Measurements from ENCODE around the gene DCPS. TPM values are rescaled to one million over a fixed set of nuclear protein-coding genes. Genes with fewer than 3 reads are reported as not detected.

The DCPS gene
- polyA plus RNA-seq, 1 of the 3 experiments (the other 2 are of a cell fraction): 48.1 TPM

GRCh38 chr11:126268361-126268707 lies 35.5 kb upstream of the DCPS start (continued):
- no peak for TF ChIP-seq REST (IDR thresholded peaks at IDR 0.05; ENCODE audit: low read depth, low read length)
- no peak for TF ChIP-seq FOXM1 (IDR thresholded peaks at IDR 0.05; ENCODE audit: low read depth)

GRCh38 chr11:126268708-126269579 lies 34.9 kb upstream of the DCPS start, which contains the start of the genes FOXRED1 and SRPRA:
FOXRED1 (plus strand) TSS chr11:126269154; CDS start chr11:126269207, 53 bp downstream.
SRPRA (minus strand) TSS chr11:126268895; CDS start chr11:126268804, 91 bp downstream.
- no peaks in the 10 kb centered on the region for H4K20me1 ChIP-seq (ENCODE audit: insufficient read depth)
- ChIA-PET CTCF (no interaction called here), POLR2A (interaction anchor here (1.3 to 2.7 kb wide), 3 partner anchors 13 to 35 kb away, joined by 4 to 12 read pairs (median 6); partner anchors contain the start of genes DCPS and TIRAP)
- peak within 1 kb of the TSS; percentile 89 for H3K9ac ChIP-seq
- peaks cover 46% of the 10 kb centered on the region for H3K79me2 ChIP-seq (ENCODE audit: insufficient read depth)
- peak within 1 kb of the TSS; percentile 77 for H2AFZ ChIP-seq (ENCODE audit: low read depth)
- H3K9me3 ChIP-seq: no peaks in the 10 kb centered on the region
- WGBS (ENCODE audit: low lambda C conversion rate): 3% methylated on average over 10 of the region's 64 CpGs
- H3K4me2 ChIP-seq: peak within 1 kb of the TSS; percentile 99
- peak within 1 kb of the TSS; percentile 72 to 94 for H3K4me3 ChIP-seq (ENCODE audit: low read depth in 2 of 2, low read length in 1 of 2)
- no peaks in the 10 kb centered on the region for H3K9me2 ChIP-seq
- DNase-seq: peak; percentile 100
- H3K36me3 ChIP-seq (replicated peaks in 1 of 2; ENCODE audit: control insufficient read depth in 1 of 2, insufficient read depth in 2 of 2, low read length in 1 of 2): peaks cover 40 to 52% of the 10 kb centered on the region in 2 experiments
- peak within 1 kb of the TSS; percentile 87 to 95 for H3K27ac ChIP-seq (ENCODE audit: low read depth in 2 of 2, low read length in 1 of 2)
- no peaks in the 10 kb centered on the region for H3F3A ChIP-seq (replicated peaks; ENCODE audit: insufficient read depth)
- H3K4me1 ChIP-seq (ENCODE audit: control insufficient read depth in 1 of 2, insufficient read depth in 2 of 2, low read depth in 1 of 2, low read length in 1 of 2): peaks cover 9 to 12% of the 10 kb centered on the region in 2 experiments
- H3K27me3 ChIP-seq (ENCODE audit: insufficient read depth): no peaks in the 10 kb centered on the region
- TF ChIP-seq FOXM1 (IDR thresholded peaks at IDR 0.05; ENCODE audit: low read depth) (no peak), POLR2AphosphoS5 (IDR thresholded peaks at IDR 0.05; ENCODE audit: low read depth, low read length) (peak; percentile 87), NRF1 (IDR thresholded peaks at IDR 0.05; ENCODE audit: low read depth, low read length) (no peak), RXRA (IDR thresholded peaks at IDR 0.05; ENCODE audit: borderline replicate concordance, low read depth) (no peak), MAX (IDR thresholded peaks at IDR 0.05; ENCODE audit: low read depth) (peak; percentile 82), TCF12 (IDR thresholded peaks at IDR 0.05) (peak; percentile 12; the same call in 1 of the 2 replicates), CHD2 (IDR thresholded peaks at IDR 0.05; ENCODE audit: low read length, partially characterized antibody) (peak; percentile 64), NFIC (IDR thresholded peaks at IDR 0.05; ENCODE audit: borderline replicate concordance) (no peak), USF2 (IDR thresholded peaks at IDR 0.05; ENCODE audit: borderline replicate concordance, low read depth, low read length) (peak; percentile 66; the same call in 1 of the 2 replicates), ZBTB33 (IDR thresholded peaks at IDR 0.05; ENCODE audit: borderline replicate concordance, low read depth) (no peak), YY1 (IDR thresholded peaks at IDR 0.05; ENCODE audit: low read depth) (peak; percentile 81), REST (IDR thresholded peaks at IDR 0.05; ENCODE audit: low read depth, low read length) (no peak), JUND (IDR thresholded peaks at IDR 0.05) (no peak), CTCF (IDR thresholded peaks at IDR 0.05) (no peak), TEAD4 (IDR thresholded peaks at IDR 0.05; ENCODE audit: borderline replicate concordance, insufficient read depth) (no peak), RFX5 (IDR thresholded peaks at IDR 0.05; ENCODE audit: low read length) (no peak; the same call in 1 of the 2 replicates)

Measured in SK-N-SH (cell line).